ENCODE results near the gene STYXL1. TPM values are rescaled to one million over a fixed set of nuclear protein-coding genes. Genes with fewer than 3 reads are reported as not detected.
"Not testable (repeated sequence)": the region's sequence is repeated elsewhere in the genome, so short reads cannot be mapped to it uniquely, and the experiment has no call there.

The STYXL1 gene
- total and polyA plus RNA-seq, 7 donors, result 9.4 to 81.4 (median 30.7) TPM

- peak; percentile 42 for DNase-seq
- Histone ChIP-seq H3K4me3 (no peak overlapping the region), H3K9me3 (no peaks in the 10 kb centered on the region), H3K36me3 (no peaks in the 10 kb centered on the region), H3K27ac (peak overlapping the region in 1 of 4 donors; percentile 70), H3K4me1 (peaks cover 0 to 16% (median 13%) of the 10 kb centered on the region in 4 donors), H3K27me3 (no peaks in the 10 kb centered on the region)
- 92 to 95% methylated on average over 11 of the region's 11 CpGs for WGBS, 2 donors
- no peak for TF ChIP-seq POLR2AphosphoS5 (IDR thresholded peaks at IDR 0.05)
- no peak for TF ChIP-seq EP300 (IDR thresholded peaks at IDR 0.05)
- TF ChIP-seq, protein P1, sequence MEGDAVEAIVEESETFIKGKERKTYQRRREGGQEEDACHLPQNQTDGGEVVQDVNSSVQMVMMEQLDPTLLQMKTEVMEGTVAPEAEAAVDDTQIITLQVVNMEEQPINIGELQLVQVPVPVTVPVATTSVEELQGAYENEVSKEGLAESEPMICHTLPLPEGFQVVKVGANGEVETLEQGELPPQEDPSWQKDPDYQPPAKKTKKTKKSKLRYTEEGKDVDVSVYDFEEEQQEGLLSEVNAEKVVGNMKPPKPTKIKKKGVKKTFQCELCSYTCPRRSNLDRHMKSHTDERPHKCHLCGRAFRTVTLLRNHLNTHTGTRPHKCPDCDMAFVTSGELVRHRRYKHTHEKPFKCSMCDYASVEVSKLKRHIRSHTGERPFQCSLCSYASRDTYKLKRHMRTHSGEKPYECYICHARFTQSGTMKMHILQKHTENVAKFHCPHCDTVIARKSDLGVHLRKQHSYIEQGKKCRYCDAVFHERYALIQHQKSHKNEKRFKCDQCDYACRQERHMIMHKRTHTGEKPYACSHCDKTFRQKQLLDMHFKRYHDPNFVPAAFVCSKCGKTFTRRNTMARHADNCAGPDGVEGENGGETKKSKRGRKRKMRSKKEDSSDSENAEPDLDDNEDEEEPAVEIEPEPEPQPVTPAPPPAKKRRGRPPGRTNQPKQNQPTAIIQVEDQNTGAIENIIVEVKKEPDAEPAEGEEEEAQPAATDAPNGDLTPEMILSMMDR (IDR thresholded peaks at IDR 0.05), result no peak
- TF ChIP-seq POLR2A (IDR thresholded peaks at IDR 0.05), result no peak
- intact Hi-C loops (cut with DNase I), result no loop called here
Observed at GRCh38 chr7:76009672-76010600, 37.9 kb downstream of the STYXL1 start.

- intact Hi-C loops (cut with DNase I), result no loop called here
- Histone ChIP-seq H3K4me3 (no peak overlapping the region), H3K27ac (no peak overlapping the region), H3K36me3 (peaks cover 0 to 12% (median 7%) of the 10 kb centered on the region in 4 donors), H3K9me3 (no peaks in the 10 kb centered on the region), H3K27me3 (no peaks in the 10 kb centered on the region), H3K4me1 (peaks cover 0 to 16% (median 13%) of the 10 kb centered on the region in 4 donors)
- DNase-seq, result peak; percentile 42
- no peak for TF ChIP-seq EP300 (IDR thresholded peaks at IDR 0.05)
- no peak for TF ChIP-seq POLR2A (IDR thresholded peaks at IDR 0.05)
- TF ChIP-seq POLR2AphosphoS5 (IDR thresholded peaks at IDR 0.05), result no peak
- TF ChIP-seq, protein P1 (IDR thresholded peaks at IDR 0.05), result no peak
- WGBS, 2 donors, result 63 to 84% methylated on average over 8 of the region's 8 CpGs
Observed at GRCh38 chr7:76008156-76008687, 39.6 kb downstream of the STYXL1 start.

DNA sequence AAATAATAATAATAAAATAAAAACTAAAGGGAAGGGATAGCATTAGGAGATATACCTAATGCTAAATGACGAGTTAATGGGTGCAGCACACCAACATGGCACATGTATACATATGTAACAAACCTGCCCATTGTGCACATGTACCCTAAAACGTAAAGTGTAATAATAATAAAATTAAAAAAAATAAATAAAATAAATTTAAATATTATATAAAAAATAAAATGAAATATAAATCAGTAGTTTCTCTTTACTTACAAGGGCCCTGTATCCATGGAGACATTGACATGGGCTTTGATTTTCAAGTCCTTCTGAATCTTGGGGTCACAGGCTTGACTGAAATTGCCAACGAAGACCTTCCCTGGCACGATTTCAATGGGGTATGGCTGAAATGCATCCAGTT, 42.8 kb downstream of the STYXL1 start:
- intact Hi-C loops (cut with DNase I); H3K27me3 ChIP-seq; H3K4me3 ChIP-seq; H3K4me1 ChIP-seq; H3K9me3 ChIP-seq; H3K27ac ChIP-seq; DNase-seq: not testable (repeated sequence)
- peaks cover 0 to 27% (median 13%) of the 10 kb centered on the region in 4 donors for H3K36me3 ChIP-seq
- WGBS, 2 donors, result 82 to 93% methylated on average over 4 of the region's 4 CpGs

- Histone ChIP-seq H3K9me3 (no peaks in the 10 kb centered on the region), H3K4me3 (no peak overlapping the region), H3K36me3 (peaks cover 0 to 27% (median 13%) of the 10 kb centered on the region in 4 donors), H3K27me3 (no peaks in the 10 kb centered on the region), H3K27ac (no peak overlapping the region), H3K4me1 (no peaks in the 10 kb centered on the region)
- TF ChIP-seq, protein P1 (IDR thresholded peaks at IDR 0.05), result no peak
- TF ChIP-seq POLR2A (IDR thresholded peaks at IDR 0.05) (no peak), POLR2AphosphoS5 (IDR thresholded peaks at IDR 0.05) (no peak), EP300 (IDR thresholded peaks at IDR 0.05) (no peak)
- intact Hi-C loops (cut with DNase I), result no loop called here
- peak; percentile 15 for DNase-seq
- WGBS, 2 donors, result 95 to 97% methylated on average over 10 of the region's 10 CpGs
Observed at GRCh38 chr7:76003351-76003750, 44.4 kb downstream of the STYXL1 start.

GRCh38 chr7:76002822-76003221, 45.0 kb downstream of the STYXL1 start:
- intact Hi-C loops (cut with DNase I), result no loop called here
- no peak for TF ChIP-seq POLR2A (IDR thresholded peaks at IDR 0.05)
- TF ChIP-seq, protein P1 (IDR thresholded peaks at IDR 0.05), result no peak
- no peak for TF ChIP-seq POLR2AphosphoS5 (IDR thresholded peaks at IDR 0.05)
- TF ChIP-seq EP300 (IDR thresholded peaks at IDR 0.05), result no peak
- Histone ChIP-seq H3K27ac (no peak overlapping the region), H3K36me3 (peaks cover 0 to 27% (median 13%) of the 10 kb centered on the region in 4 donors), H3K9me3 (no peaks in the 10 kb centered on the region), H3K4me3 (no peak overlapping the region), H3K4me1 (no peaks in the 10 kb centered on the region), H3K27me3 (no peaks in the 10 kb centered on the region)
- 96 to 99% methylated on average over 3 of the region's 3 CpGs for whole genome bisulfite sequencing, 2 donors
- DNase-seq, result no peak

Measured in sigmoid colon (tissue), 7 donors.